Measurements from ENCODE around the gene MYO18B.

The MYO18B gene

GRCh38 chr22:25712661-25713400, 29.2 kb upstream of the MYO18B start:
- DNase-seq (ENCODE audit: low spot score), result no peak

- DNase-seq (ENCODE audit: low spot score), result no peak
Measured at GRCh38 chr22:25714070-25714469, 27.9 kb upstream of the MYO18B start.

GRCh38 chr22:25714739-25715138, 27.2 kb upstream of the MYO18B start:
- no peak for DNase-seq (ENCODE audit: low spot score)

- DNase-seq (ENCODE audit: low spot score), result no peak
Measured at GRCh38 chr22:25716637-25717036, 25.4 kb upstream of the MYO18B start.

GRCh38 chr22:25718135-25718840, 23.7 kb upstream of the MYO18B start:
- no peak for DNase-seq (ENCODE audit: low spot score)

- no peak for DNase-seq (ENCODE audit: low spot score)
Measured at GRCh38 chr22:25722223-25722622, 19.8 kb upstream of the MYO18B start.

GRCh38 chr22:25722626-25723025, 19.4 kb upstream of the MYO18B start:
- no peak for DNase-seq (ENCODE audit: low spot score)

GRCh38 chr22:25726241-25726640, 15.7 kb upstream of the MYO18B start:
- DNase-seq (ENCODE audit: low spot score), result no peak

GRCh38 chr22:25728071-25728470, 13.9 kb upstream of the MYO18B start:
- no peak for DNase-seq (ENCODE audit: low spot score)

- DNase-seq (ENCODE audit: low spot score), result no peak
Measured at GRCh38 chr22:25729016-25729995, 12.7 kb upstream of the MYO18B start.

GRCh38 chr22:25735650-25736049, 6.3 kb upstream of the MYO18B start:
- DNase-seq (ENCODE audit: low spot score), result no peak

- DNase-seq (ENCODE audit: low spot score), result no peak
Measured at GRCh38 chr22:25736378-25737011, 5.5 kb upstream of the MYO18B start.

- DNase-seq (ENCODE audit: low spot score), result no peak
Measured at GRCh38 chr22:25739659-25740344, 2.2 kb upstream of the MYO18B start.

- no peak for DNase-seq (ENCODE audit: low spot score)
Measured at GRCh38 chr22:25742918-25743708, 1.1 kb downstream of the MYO18B start.

- no peak for DNase-seq (ENCODE audit: low spot score)
Measured at GRCh38 chr22:25744694-25745093, 2.7 kb downstream of the MYO18B start.

- DNase-seq (ENCODE audit: low spot score), result no peak
Measured at GRCh38 chr22:25745341-25746011, 3.5 kb downstream of the MYO18B start.

GRCh38 chr22:25746012-25746373, 4.0 kb downstream of the MYO18B start:
- DNase-seq (ENCODE audit: low spot score), result no peak

- peak; percentile 48 for DNase-seq (ENCODE audit: low spot score)
Measured at GRCh38 chr22:25747245-25747944, 5.4 kb downstream of the MYO18B start.

GRCh38 chr22:25748140-25748539, 6.2 kb downstream of the MYO18B start:
- no peak for DNase-seq (ENCODE audit: low spot score)
